22Rv1 (cell line): Measurements from ENCODE around the gene TATDN3.

Experiments used
- CTCF ChIP-seq: fragments of 450-650 bp; IDR thresholded peaks from 2 replicates; pipeline ENCODE4 v1.5.1; 2017; ENCODE audit warnings: mild to moderate bottlenecking
- ZFX ChIP-seq: fragments of 450-650 bp; IDR thresholded peaks from 2 replicates; pipeline ENCODE4 v1.6.1; 2017; ENCODE audit warnings: antibody characterized with exemption, borderline replicate concordance

GRCh38 chr1:212816567-212817278 is 25.0 kb downstream of the TATDN3 start:
- no peak for TF ChIP-seq ZFX
- no peak for TF ChIP-seq CTCF
